Raji (cell line): ENCODE results near the gene HAPLN3.

Source experiments
- POLR2A ChIP-seq: IDR thresholded peaks from 2 replicates; pipeline ENCODE4 v1.6.1; 2011; ENCODE audit warnings: low read depth, low read length, control low read depth; ENCODE audit not compliant: insufficient read depth

Gene HAPLN3

GRCh38 chr15:88849376-88850072 is 45.8 kb downstream of the HAPLN3 start:
- TF ChIP-seq POLR2A = no peak

GRCh38 chr15:88848203-88848602 is 47.1 kb downstream of the HAPLN3 start:
- TF ChIP-seq POLR2A = no peak

DNA sequence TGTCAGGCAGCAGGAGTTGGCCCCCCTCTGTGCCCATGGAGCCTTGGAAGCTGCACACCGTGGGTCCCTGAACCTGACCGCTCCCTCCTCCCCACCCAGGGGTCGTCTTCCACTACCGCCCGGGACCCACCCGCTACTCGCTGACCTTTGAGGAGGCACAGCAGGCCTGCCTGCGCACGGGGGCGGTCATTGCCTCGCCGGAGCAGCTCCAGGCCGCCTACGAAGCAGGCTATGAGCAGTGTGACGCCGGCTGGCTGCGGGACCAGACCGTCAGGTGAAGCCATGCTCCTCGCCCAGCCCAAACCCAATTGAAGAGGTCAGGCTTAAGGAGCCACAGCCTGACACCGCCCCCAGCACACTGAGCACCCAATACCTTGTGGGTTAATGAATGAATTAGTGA is 48.2 kb downstream of the HAPLN3 start:
- TF ChIP-seq POLR2A = no peak

- TF ChIP-seq POLR2A = no peak
Measured at GRCh38 chr15:88845616-88846015, 49.7 kb downstream of the HAPLN3 start.

DNA sequence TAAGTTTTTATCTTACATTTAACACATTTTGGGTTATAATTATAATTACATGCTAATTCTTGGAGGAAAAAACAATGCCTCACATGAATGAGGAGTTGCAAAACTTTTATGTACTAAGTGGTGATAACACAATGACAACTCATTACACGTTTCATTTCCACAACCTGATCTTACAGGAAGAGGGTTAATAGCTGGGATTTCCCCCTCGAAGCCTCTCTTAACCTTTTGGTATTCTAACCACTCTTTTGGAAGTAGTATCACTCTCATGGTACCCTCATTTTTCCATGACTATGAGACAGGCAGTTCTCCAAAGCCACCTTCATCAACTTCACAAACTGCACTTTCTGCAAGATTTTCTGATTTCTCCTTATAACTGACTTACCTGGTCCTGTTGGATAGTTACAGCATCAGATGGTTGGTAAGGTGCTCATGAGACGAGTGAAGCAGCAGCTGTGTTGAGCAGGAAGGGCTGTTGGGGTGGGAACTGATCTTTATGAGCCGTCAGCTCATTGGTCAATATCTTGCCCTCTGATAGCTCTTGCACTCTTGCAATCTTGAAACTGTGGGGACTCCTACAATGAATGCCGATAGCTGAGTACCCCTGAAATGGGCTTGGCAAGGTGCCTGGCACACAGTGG is 50.5 kb downstream of the HAPLN3 start:
- no peak for TF ChIP-seq POLR2A

DNA sequence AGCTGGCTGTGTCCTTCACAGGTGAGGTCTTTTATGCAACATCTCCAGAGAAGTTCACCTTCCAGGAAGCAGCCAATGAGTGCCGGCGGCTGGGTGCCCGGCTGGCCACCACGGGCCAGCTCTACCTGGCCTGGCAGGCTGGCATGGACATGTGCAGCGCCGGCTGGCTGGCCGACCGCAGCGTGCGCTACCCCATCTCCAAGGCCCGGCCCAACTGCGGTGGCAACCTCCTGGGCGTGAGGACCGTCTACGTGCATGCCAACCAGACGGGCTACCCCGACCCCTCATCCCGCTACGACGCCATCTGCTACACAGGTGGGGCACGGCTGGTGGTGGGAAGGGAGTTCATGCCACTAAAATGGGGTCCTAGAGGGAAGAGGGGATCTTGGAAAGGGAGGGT is 52.0 kb downstream of the HAPLN3 start:
- no peak for TF ChIP-seq POLR2A

DNA sequence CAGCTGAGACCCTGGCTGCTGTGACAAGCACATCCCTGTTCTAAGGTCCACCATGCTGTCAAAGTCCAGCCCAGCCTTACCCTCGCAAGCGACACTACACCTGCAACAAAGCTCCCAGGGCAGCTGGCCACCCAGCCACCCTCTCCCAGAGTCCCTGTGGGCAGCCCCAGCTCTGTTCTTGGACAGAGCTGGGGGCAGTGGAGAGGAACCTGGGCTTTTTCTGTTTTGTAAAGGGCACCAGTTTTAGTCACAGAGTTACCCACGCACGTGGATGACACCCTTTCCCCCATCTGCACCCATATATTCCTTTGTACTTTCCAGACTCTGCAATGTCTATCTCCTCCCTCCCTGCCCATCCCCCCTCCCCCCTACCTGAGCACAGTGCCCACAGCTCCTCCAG is 53.2 kb downstream of the HAPLN3 start:
- TF ChIP-seq POLR2A = no peak

DNA sequence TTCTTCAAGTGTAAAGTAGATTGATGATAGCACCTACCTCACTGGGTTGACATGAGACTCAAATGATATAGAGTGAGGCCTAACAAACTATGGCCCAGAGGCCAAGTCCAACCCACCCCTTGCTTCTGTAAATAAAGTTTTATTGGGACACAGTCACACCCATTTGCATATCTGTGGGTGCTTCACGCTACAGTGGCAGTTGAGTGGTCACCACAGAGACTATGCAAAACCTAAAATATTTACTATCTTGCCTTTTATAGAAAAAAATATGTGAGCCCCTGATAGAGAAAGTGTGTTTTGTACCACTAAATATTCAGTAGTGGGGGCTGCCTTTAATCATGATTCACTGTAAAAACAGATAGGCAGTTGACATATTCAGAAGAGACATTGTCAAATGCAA is 54.1 kb downstream of the HAPLN3 start:
- no peak for TF ChIP-seq POLR2A

GRCh38 chr15:88839961-88840360 is 55.4 kb downstream of the HAPLN3 start:
- TF ChIP-seq POLR2A = no peak

- TF ChIP-seq POLR2A = no peak
Measured at GRCh38 chr15:88839146-88839545, 56.2 kb downstream of the HAPLN3 start.

GRCh38 chr15:88838667-88839066 is 56.7 kb downstream of the HAPLN3 start:
- TF ChIP-seq POLR2A = no peak

DNA sequence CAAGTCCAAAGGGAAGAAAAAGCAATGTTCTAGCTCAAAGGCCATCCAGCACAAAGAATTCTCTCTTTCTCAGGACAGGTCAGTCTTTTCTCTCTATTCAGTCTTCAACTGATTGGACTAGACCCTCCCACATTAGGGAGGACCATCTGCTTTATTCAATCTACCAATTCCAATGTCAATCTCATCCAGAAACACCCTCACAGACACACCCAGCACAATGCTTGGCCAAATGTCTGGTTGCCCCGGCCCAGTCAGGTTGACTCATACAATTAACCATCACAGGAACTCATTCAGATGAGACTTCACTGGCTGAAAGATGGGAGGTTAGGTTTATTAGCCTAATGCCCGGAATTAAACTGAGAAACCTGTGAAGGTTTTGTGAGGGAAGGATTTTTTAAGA is 59.7 kb downstream of the HAPLN3 start:
- TF ChIP-seq POLR2A = no peak

DNA sequence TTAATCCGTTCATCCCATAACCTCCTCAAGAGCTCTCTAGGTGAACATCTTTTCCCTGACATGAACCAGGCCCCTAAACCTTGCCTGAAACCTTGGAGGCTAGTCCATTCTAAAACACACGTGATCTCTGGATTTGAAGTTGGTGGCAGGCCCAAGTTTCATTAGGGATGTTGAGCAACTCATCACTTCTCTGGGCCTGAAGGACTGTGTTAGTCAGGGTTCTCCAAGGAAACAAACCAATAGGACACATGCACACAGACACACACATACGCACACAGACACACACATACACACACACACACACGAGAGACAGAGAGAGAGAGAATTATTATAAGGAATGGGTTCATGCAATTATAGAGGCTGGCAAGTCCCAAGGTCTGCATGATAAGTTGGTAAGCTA is 60.2 kb downstream of the HAPLN3 start:
- no peak for TF ChIP-seq POLR2A

GRCh38 chr15:88834211-88834812 is 61.0 kb downstream of the HAPLN3 start:
- TF ChIP-seq POLR2A = no peak

DNA sequence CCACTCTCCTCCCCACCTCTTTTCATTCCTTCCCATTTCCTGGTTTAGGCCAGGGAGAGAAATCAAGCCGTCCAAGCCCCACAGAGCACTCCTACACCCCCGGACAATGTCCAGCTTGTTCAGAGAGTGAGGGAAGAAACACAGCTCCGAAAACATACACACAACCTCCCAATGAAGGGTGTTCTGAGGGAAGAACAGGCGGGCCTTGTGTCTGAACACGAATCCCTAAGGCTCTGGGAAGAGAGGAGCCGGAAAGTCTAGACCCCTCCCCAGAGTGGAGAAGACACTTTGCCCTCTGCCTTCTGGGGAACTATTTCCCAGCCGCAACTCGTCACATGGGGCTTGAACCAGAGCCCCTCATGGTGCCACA is 61.6 kb downstream of the HAPLN3 start:
- TF ChIP-seq POLR2A = no peak
